Endothelial cell of umbilical vein (primary cell): Measurements from ENCODE around the gene TSPAN5. TPM values are rescaled to one million over a fixed set of nuclear protein-coding genes. Genes with fewer than 3 reads are reported as not detected.

Source experiments
- BruUV-seq: library from RNA; stranded (reverse); fragments of 400-500 nt; replicated peaks from 2 replicates; lab custom pipeline; 2021; lab: Mats Ljungman, UMichigan
- CTCF ChIA-PET: fragments of 300-600, 350-600 bp; sonication (Branson Sonifier 250); formaldehyde crosslinking; loops from one replicate; lab custom pipeline; 2021; ENCODE audit warnings: antibody characterized with exemption, inconsistent platforms; lab: Charles Lee
- POLR2A ChIA-PET: fragments of 300-600, 350-600 bp; sonication (Branson Sonifier 250); formaldehyde crosslinking; loops from one replicate; lab custom pipeline; 2021; ENCODE audit warnings: antibody characterized with exemption, inconsistent platforms; lab: Charles Lee
- DNase-seq: peaks from one replicate; pipeline ENCODE4 v3.0.0-alpha.2; 2011; ENCODE audit warnings: low read depth, low spot score
- FAIRE-seq: peaks from 2 replicates; lab custom pipeline; 2011; peaks lifted over from hg19 to GRCh38; lab: Jason Lieb, UNC
- H2AFZ ChIP-seq: 2 replicates; pipeline ENCODE4 v1.6.0; 2012; ENCODE audit warnings: low read depth, low read length, control low read depth, inconsistent platforms
- H3K27ac ChIP-seq: 2 replicates; pipeline ENCODE4 v1.5.1; 2011; ENCODE audit warnings: low read depth, mild to moderate bottlenecking, control low read depth, low read length, moderate library complexity; ENCODE audit not compliant: insufficient read depth
- H3K27me3 ChIP-seq, 2 experiments: 2 replicates each; pipeline versions ENCODE4 v1.6.0 to v1.6.1; 2011; ENCODE audit warnings: low read length in 2 of 2, mixed read lengths in 1 of 2; ENCODE audit not compliant: control insufficient read depth in 2 of 2, insufficient read depth in 2 of 2
- H3K36me3 ChIP-seq, 2 experiments: 2 replicates in 1 of 2; 3 replicates in 1 of 2; pipeline ENCODE4 v1.5.1; 2011; ENCODE audit warnings: low read length in 2 of 2, mild to moderate bottlenecking in 1 of 2, moderate library complexity in 1 of 2; ENCODE audit not compliant: control insufficient read depth in 2 of 2, insufficient read depth in 2 of 2; ENCODE audit errors: extremely low read depth in 1 of 2
- H3K4me1 ChIP-seq: 3 replicates; pipeline ENCODE4 v1.5.1; 2011; ENCODE audit warnings: mild to moderate bottlenecking, low read length; ENCODE audit not compliant: control insufficient read depth, insufficient read depth; ENCODE audit errors: extremely low read depth
- H3K4me2 ChIP-seq: 2 replicates; pipeline ENCODE4 v1.6.1; 2011; ENCODE audit warnings: low read length, control low read depth, mixed read lengths; ENCODE audit not compliant: insufficient read depth
- H3K4me3 ChIP-seq, 3 experiments: fragments of 200-600 bp in 1 of 3; sonication (generic), shearing (Covaris generic) in 1 of 3; replicated peaks in 1 of 3; 2 replicates each; pipeline ENCODE4 v1.5.1; 2011 to 2016; ENCODE audit warnings: control low read depth in 3 of 3, low read length in 3 of 3, mild to moderate bottlenecking in 2 of 3, inconsistent platforms in 1 of 3, low read depth in 1 of 3, moderate library complexity in 1 of 3; ENCODE audit not compliant: insufficient read depth in 1 of 3
- H3K79me2 ChIP-seq: 2 replicates; pipeline ENCODE4 v1.6.0; 2012; ENCODE audit warnings: low read length, inconsistent platforms; ENCODE audit not compliant: control insufficient read depth, insufficient read depth
- H3K9ac ChIP-seq: replicated peaks from 2 replicates; pipeline ENCODE3; 2011; ENCODE audit warnings: low read length, control low read depth; ENCODE audit not compliant: insufficient read depth; ENCODE audit errors: extremely low read depth
- H3K9me1 ChIP-seq: replicated peaks from 3 replicates; pipeline ENCODE4 v1.6.0; 2011; ENCODE audit warnings: mild to moderate bottlenecking, low read length; ENCODE audit not compliant: control insufficient read depth, insufficient read depth; ENCODE audit errors: extremely low read depth
- H3K9me3 ChIP-seq: replicated peaks from 2 replicates; pipeline ENCODE4 v1.5.1; 2012; ENCODE audit warnings: low read length, inconsistent platforms; ENCODE audit not compliant: control insufficient read depth, insufficient read depth
- H4K20me1 ChIP-seq: replicated peaks from 2 replicates; pipeline ENCODE3; 2011; ENCODE audit warnings: mild to moderate bottlenecking, low read length; ENCODE audit not compliant: control insufficient read depth, insufficient read depth; ENCODE audit errors: extremely low read depth
- EZH2 ChIP-seq: IDR thresholded peaks from 2 replicates; pipeline ENCODE4 v1.6.1; 2012; ENCODE audit warnings: borderline replicate concordance, low read depth, mild to moderate bottlenecking, moderate library complexity, low read length, inconsistent platforms; ENCODE audit not compliant: severe bottlenecking
- FOS ChIP-seq: IDR thresholded peaks from 2 replicates; pipeline ENCODE4 v1.6.1; 2011; ENCODE audit warnings: mild to moderate bottlenecking, low read length, moderate library complexity, borderline replicate concordance; ENCODE audit not compliant: insufficient read depth
- GATA2 ChIP-seq: IDR thresholded peaks from 2 replicates; pipeline ENCODE4 v1.7.0; 2011; ENCODE audit warnings: low read depth, mild to moderate bottlenecking, moderate library complexity, mixed read lengths, low read length; ENCODE audit not compliant: insufficient read length, insufficient read depth
- JUN ChIP-seq: IDR thresholded peaks from 2 replicates; pipeline ENCODE4 v1.6.1; 2011; ENCODE audit warnings: borderline replicate concordance, low read depth; ENCODE audit not compliant: insufficient read length, insufficient read depth
- MYC ChIP-seq: IDR thresholded peaks from one replicate; pipeline ENCODE4 v1.6.1; 2011; ENCODE audit warnings: mild to moderate bottlenecking, low read depth, low read length
- POLR2A ChIP-seq: IDR thresholded peaks from 2 replicates; pipeline ENCODE4 v1.6.1; 2012; ENCODE audit warnings: low read depth, mild to moderate bottlenecking, control low read depth, low read length
- POLR2AphosphoS5 ChIP-seq: IDR thresholded peaks from 2 replicates; pipeline ENCODE4 v1.6.1; 2012; ENCODE audit warnings: low read depth, mild to moderate bottlenecking, control low read depth, low read length, moderate library complexity; ENCODE audit not compliant: insufficient read depth
- dilution Hi-C: fragments of 300-500 bp; cut with MboI; formaldehyde crosslinking; loops from one replicate; pipeline ENCODE4 v1.15.0; 2019; ENCODE audit warnings: low sequenced_read_pairs; ENCODE audit not compliant: extremely low pct_ligation_motif_present
- intact Hi-C: fragments of 100-400 bp; cut with micrococcal nuclease; formaldehyde crosslinking; loops from one replicate; pipeline ENCODE4 v1.10.0; 2022
- polyA plus RNA-seq, 4 experiments: library from polyadenylated mRNA; depleted of rRNA in 3 of 4; stranded (reverse) in 3 of 4; unstranded in 1 of 4; fragments of >200 nt; gene quantifications; 2 replicates each; pipeline versions ENCODE4 v1.2.1 to v1.2.3, GENCODE V29; 2011 to 2012; ENCODE audit warnings: missing spikeins in 1 of 4
- total RNA-seq: library from RNA; stranded (reverse); gene quantifications from 2 replicates; pipeline ENCODE4 v1.2.3, GENCODE V29; 2021
- TF ChIP-seq, protein P1 (sequence below), 2 donors: IDR thresholded peaks; 1 replicate in 1 of 2; 2 replicates in 1 of 2; pipeline ENCODE4 v1.5.1; 2011; ENCODE audit warnings: low read length in 2 of 2, mild to moderate bottlenecking in 2 of 2, moderate library complexity in 2 of 2, control low read depth in 1 of 2, inconsistent platforms in 1 of 2, low read depth in 1 of 2; ENCODE audit not compliant: insufficient read depth in 1 of 2; ENCODE audit errors: extremely low read depth in 1 of 2
- TF ChIP-seq, protein P2 (sequence below): IDR thresholded peaks from 2 replicates; pipeline ENCODE4 v1.6.1; 2011; ENCODE audit not compliant: insufficient read depth, insufficient read length

TSPAN5 gene
- total and polyA plus RNA-seq, 2 donors (not counting 3 experiments of a cell fraction or from before 2014, with no cell fraction given) = 45.1 to 50.2 TPM

DNA sequence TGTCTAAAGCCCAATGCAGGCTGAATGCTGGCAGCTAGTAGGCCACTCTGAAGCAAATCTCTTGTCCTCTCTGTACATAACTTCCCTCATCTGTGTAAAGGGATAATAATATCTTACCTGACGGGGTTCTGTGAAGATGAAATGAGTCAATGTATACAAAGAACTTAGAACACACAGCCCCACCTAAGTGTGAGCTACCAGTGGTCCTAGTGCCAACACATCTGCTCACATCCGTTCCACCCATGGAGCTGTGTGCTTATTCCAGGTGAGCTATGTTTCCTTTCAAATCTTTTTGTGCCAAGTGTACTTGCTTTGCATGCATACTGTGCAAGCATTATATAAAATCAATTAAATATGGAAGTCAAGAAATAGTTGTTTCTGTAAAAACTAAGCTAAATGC is 116.4 kb downstream of the TSPAN5 start:
- no peaks in the 10 kb centered on the region for H3K9me3 ChIP-seq
- TF ChIP-seq GATA2 (no peak), MYC (no peak), POLR2AphosphoS5 (no peak), FOS (no peak), POLR2A (no peak), EZH2 (no peak), JUN (no peak)
- TF ChIP-seq, protein P1, sequence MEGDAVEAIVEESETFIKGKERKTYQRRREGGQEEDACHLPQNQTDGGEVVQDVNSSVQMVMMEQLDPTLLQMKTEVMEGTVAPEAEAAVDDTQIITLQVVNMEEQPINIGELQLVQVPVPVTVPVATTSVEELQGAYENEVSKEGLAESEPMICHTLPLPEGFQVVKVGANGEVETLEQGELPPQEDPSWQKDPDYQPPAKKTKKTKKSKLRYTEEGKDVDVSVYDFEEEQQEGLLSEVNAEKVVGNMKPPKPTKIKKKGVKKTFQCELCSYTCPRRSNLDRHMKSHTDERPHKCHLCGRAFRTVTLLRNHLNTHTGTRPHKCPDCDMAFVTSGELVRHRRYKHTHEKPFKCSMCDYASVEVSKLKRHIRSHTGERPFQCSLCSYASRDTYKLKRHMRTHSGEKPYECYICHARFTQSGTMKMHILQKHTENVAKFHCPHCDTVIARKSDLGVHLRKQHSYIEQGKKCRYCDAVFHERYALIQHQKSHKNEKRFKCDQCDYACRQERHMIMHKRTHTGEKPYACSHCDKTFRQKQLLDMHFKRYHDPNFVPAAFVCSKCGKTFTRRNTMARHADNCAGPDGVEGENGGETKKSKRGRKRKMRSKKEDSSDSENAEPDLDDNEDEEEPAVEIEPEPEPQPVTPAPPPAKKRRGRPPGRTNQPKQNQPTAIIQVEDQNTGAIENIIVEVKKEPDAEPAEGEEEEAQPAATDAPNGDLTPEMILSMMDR (IDR thresholded peaks at IDR 0.05; ENCODE audit: extremely low read depth in 1 of 2, insufficient read depth in 1 of 2, low read depth in 1 of 2, low read length in 2 of 2) = no peak
- TF ChIP-seq, protein P2, sequence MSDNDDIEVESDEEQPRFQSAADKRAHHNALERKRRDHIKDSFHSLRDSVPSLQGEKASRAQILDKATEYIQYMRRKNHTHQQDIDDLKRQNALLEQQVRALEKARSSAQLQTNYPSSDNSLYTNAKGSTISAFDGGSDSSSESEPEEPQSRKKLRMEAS = no peak
- no peak overlapping the region for H3K9ac ChIP-seq
- intact Hi-C loops (no loop called here), dilution Hi-C loops (no loop called here)
- H3K27me3 ChIP-seq = no peaks in the 10 kb centered on the region
- no peak for FAIRE-seq
- no peak overlapping the region for H3K4me2 ChIP-seq
- no peak overlapping the region for H2AFZ ChIP-seq
- ChIA-PET CTCF (interaction anchor here (0.7 to 1.1 kb wide), 2 partner anchors 21 to 113 kb away, joined by 3 read pairs; no protein-coding TSS in a partner anchor), POLR2A (no interaction called here)
- no peak for DNase-seq
- no peak overlapping the region for H3K27ac ChIP-seq
- H3K36me3 ChIP-seq = no peaks in the 10 kb centered on the region
- peaks cover 5% of the 10 kb centered on the region for H3K79me2 ChIP-seq
- no peaks in the 10 kb centered on the region for H4K20me1 ChIP-seq
- H3K4me1 ChIP-seq = peaks cover 12% of the 10 kb centered on the region
- no TSS peak for BruUV-seq
- no peak overlapping the region for H3K4me3 ChIP-seq
- H3K9me1 ChIP-seq = no peaks in the 10 kb centered on the region
